ENCODE measurements around the gene POMGNT2.
"Not testable (repeated sequence)": the region's sequence is repeated elsewhere in the genome, so short reads cannot be mapped to it uniquely, and the experiment has no call there.

The POMGNT2 gene

GRCh38 chr3:43073836-43074220 is 32.1 kb downstream of the POMGNT2 start:
- TF ChIP-seq TAF1 (IDR thresholded peaks at IDR 0.05; ENCODE audit: borderline replicate concordance, low read depth, low read length) (no peak), POLR2A (IDR thresholded peaks at IDR 0.05; ENCODE audit: low read depth, low read length) (no peak), POLR2AphosphoS5 (IDR thresholded peaks at IDR 0.05; ENCODE audit: low read depth, low read length) (no peak)
- FAIRE-seq (no peak), DNase-seq (ENCODE audit: insufficient read length) (no peak)

- FAIRE-seq = no peak
- no peak for DNase-seq (ENCODE audit: insufficient read length)
- no peak for TF ChIP-seq POLR2AphosphoS5 (IDR thresholded peaks at IDR 0.05; ENCODE audit: low read depth, low read length)
- TF ChIP-seq TAF1 (IDR thresholded peaks at IDR 0.05; ENCODE audit: borderline replicate concordance, low read depth, low read length) = no peak
- no peak for TF ChIP-seq POLR2A (IDR thresholded peaks at IDR 0.05; ENCODE audit: low read depth, low read length)
These were observed 32.6 kb downstream of the POMGNT2 start for GRCh38 chr3:43073116-43073835.

- no peak for TF ChIP-seq POLR2AphosphoS5 (IDR thresholded peaks at IDR 0.05; ENCODE audit: low read depth, low read length)
- TF ChIP-seq TAF1 (IDR thresholded peaks at IDR 0.05; ENCODE audit: borderline replicate concordance, low read depth, low read length) = no peak
- no peak for TF ChIP-seq POLR2A (IDR thresholded peaks at IDR 0.05; ENCODE audit: low read depth, low read length)
- FAIRE-seq = no peak
These were observed 33.5 kb downstream of the POMGNT2 start for GRCh38 chr3:43072361-43072760.

GRCh38 chr3:43071313-43071893 is 34.5 kb downstream of the POMGNT2 start:
- DNase-seq (ENCODE audit: insufficient read length) (no peak), FAIRE-seq (no peak)
- TF ChIP-seq TAF1 (IDR thresholded peaks at IDR 0.05; ENCODE audit: borderline replicate concordance, low read depth, low read length) = no peak
- no peak for TF ChIP-seq POLR2AphosphoS5 (IDR thresholded peaks at IDR 0.05; ENCODE audit: low read depth, low read length)
- no peak for TF ChIP-seq POLR2A (IDR thresholded peaks at IDR 0.05; ENCODE audit: low read depth, low read length)

More at GRCh38 chr3:43072361-43072760, 33.5 kb downstream of the POMGNT2 start:
- DNase-seq (ENCODE audit: insufficient read length) = no peak

GRCh38 chr3:43070670-43071069 is 35.2 kb downstream of the POMGNT2 start:
- not testable (repeated sequence) for DNase-seq (ENCODE audit: insufficient read length); FAIRE-seq

GRCh38 chr3:43063114-43063513 is 42.8 kb downstream of the POMGNT2 start:
- DNase-seq (ENCODE audit: insufficient read length) (no peak), FAIRE-seq (no peak)
- TF ChIP-seq TAF1 (IDR thresholded peaks at IDR 0.05; ENCODE audit: borderline replicate concordance, low read depth, low read length) (no peak), POLR2A (IDR thresholded peaks at IDR 0.05; ENCODE audit: low read depth, low read length) (no peak), POLR2AphosphoS5 (IDR thresholded peaks at IDR 0.05; ENCODE audit: low read depth, low read length) (no peak)

GRCh38 chr3:43062564-43063040 is 43.3 kb downstream of the POMGNT2 start:
- DNase-seq (ENCODE audit: insufficient read length) = no peak
- FAIRE-seq = no peak
- TF ChIP-seq TAF1 (IDR thresholded peaks at IDR 0.05; ENCODE audit: borderline replicate concordance, low read depth, low read length) (no peak), POLR2A (IDR thresholded peaks at IDR 0.05; ENCODE audit: low read depth, low read length) (no peak), POLR2AphosphoS5 (IDR thresholded peaks at IDR 0.05; ENCODE audit: low read depth, low read length) (no peak)

GRCh38 chr3:43062040-43062563 is 43.8 kb downstream of the POMGNT2 start:
- FAIRE-seq = no peak
- no peak for TF ChIP-seq POLR2AphosphoS5 (IDR thresholded peaks at IDR 0.05; ENCODE audit: low read depth, low read length)
- TF ChIP-seq TAF1 (IDR thresholded peaks at IDR 0.05; ENCODE audit: borderline replicate concordance, low read depth, low read length) = no peak
- no peak for TF ChIP-seq POLR2A (IDR thresholded peaks at IDR 0.05; ENCODE audit: low read depth, low read length)
- DNase-seq (ENCODE audit: insufficient read length) = no peak

GRCh38 chr3:43061101-43061895 is 44.6 kb downstream of the POMGNT2 start:
- FAIRE-seq = no peak

GRCh38 chr3:43059456-43059855 is 46.4 kb downstream of the POMGNT2 start:
- FAIRE-seq (no peak), DNase-seq (ENCODE audit: insufficient read length) (no peak)
- TF ChIP-seq POLR2AphosphoS5 (IDR thresholded peaks at IDR 0.05; ENCODE audit: low read depth, low read length) (no peak), POLR2A (IDR thresholded peaks at IDR 0.05; ENCODE audit: low read depth, low read length) (no peak), TAF1 (IDR thresholded peaks at IDR 0.05; ENCODE audit: borderline replicate concordance, low read depth, low read length) (no peak)

More at GRCh38 chr3:43061101-43061895, 44.6 kb downstream of the POMGNT2 start:
- no peak for TF ChIP-seq POLR2A (IDR thresholded peaks at IDR 0.05; ENCODE audit: low read depth, low read length)
- TF ChIP-seq POLR2AphosphoS5 (IDR thresholded peaks at IDR 0.05; ENCODE audit: low read depth, low read length) = no peak
- no peak for TF ChIP-seq TAF1 (IDR thresholded peaks at IDR 0.05; ENCODE audit: borderline replicate concordance, low read depth, low read length)
- no peak for DNase-seq (ENCODE audit: insufficient read length)
